Stimulated activated effector memory CD8-positive, alpha-beta T cell treated with anti-CD3 and anti-CD28 coated beads, Interleukin-12 subunit alpha, Interleukin-12 subunit beta, amount 100 ng/mL, for 72 hours (primary cell): ENCODE data around the gene TECTB.
A peak's percentile ranks its signal among the peaks of the same experiment; 100 is the strongest.

Experiments
- ATAC-seq: fragments of 150-1000 bp; cut with Tn5 transposase; 2 replicates; pipeline ENCODE4 v1.10.0; 2021
- DNase-seq, 2 donors: peaks; one replicate each; pipeline ENCODE4 v3.0.0; 2021 to 2022; ENCODE audit warnings: low spot score in 2 of 2
- H3K27ac Mint-ChIP-seq: one replicate; pipeline ENCODE4 v1.8.0; 2022; ENCODE audit warnings: mild to moderate bottlenecking, mixed read lengths
- H3K36me3 Mint-ChIP-seq: one replicate; pipeline ENCODE4 v1.8.0; 2022; ENCODE audit warnings: mild to moderate bottlenecking, mixed read lengths
- H3K4me1 Mint-ChIP-seq: one replicate; pipeline ENCODE4 v1.8.0; 2022; ENCODE audit warnings: mixed read lengths
- H3K4me3 Mint-ChIP-seq: one replicate; pipeline ENCODE4 v1.8.0; 2022; ENCODE audit warnings: mild to moderate bottlenecking, mixed read lengths
- H3K9me3 Mint-ChIP-seq: one replicate; pipeline ENCODE4 v1.8.0; 2022; ENCODE audit warnings: mixed read lengths

The TECTB gene

DNA sequence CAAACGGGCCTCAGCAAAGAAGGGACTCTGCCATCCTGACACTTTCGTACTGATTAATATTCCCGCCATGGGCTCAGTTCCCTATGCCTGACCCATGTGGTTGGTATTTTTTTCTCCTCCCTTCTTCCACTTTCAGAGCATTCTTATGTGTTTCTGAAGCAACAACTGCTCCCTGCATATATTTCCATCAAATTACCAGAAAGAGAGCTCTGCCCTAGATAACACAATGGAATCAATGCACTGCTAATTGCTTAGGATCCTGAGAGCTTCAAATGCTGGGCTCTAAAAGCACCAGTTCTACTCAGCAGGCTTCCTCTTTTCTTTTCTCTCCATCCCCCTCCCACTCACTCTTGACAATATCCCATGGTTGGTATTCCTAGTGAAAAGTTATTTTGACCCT, 5.3 kb downstream of the TECTB start:
- no peak for DNase-seq
- H3K9me3 Mint-ChIP-seq = no peaks in the 10 kb centered on the region
- H3K27ac Mint-ChIP-seq = no peak overlapping the region
- no peak for ATAC-seq
- no peaks in the 10 kb centered on the region for H3K4me1 Mint-ChIP-seq
- no peak overlapping the region for H3K4me3 Mint-ChIP-seq
- H3K36me3 Mint-ChIP-seq = no peaks in the 10 kb centered on the region

DNA sequence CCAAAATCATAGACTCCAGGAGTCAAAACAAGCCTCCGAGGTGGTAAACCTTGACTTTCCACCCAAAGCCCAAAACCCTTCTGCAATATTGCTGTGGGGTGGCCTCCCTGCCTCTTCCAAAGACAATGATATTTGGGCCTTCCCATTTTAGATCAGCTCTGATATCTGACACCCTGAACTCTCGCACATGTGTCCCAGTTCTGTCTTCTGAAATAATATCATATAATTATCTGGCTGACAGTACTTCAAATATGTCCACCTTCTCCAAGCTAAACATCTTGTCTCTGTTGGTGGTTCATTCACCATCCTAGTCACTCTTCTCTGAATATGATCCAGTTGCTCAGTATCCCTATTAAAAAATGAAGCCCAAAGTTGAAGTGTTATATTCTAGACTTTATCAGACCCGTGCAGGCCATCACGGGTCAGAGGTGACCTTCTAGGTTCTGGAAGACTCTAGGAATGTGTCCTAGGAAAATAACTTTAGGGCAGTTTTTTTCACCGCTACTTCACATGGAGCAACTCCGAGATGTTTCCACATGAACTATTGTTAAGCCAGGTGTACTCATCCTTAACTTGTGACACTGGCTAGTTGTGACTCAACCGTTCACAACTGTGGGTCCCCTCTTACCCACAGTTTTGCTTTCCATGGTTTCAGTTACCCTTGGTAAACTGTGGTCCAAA, 6.3 kb downstream of the TECTB start:
- no peak for DNase-seq
- Mint-ChIP-seq H3K4me1 (no peaks in the 10 kb centered on the region), H3K4me3 (no peak overlapping the region), H3K9me3 (no peaks in the 10 kb centered on the region), H3K27ac (no peak overlapping the region), H3K36me3 (no peaks in the 10 kb centered on the region)
- ATAC-seq = no peak

DNA sequence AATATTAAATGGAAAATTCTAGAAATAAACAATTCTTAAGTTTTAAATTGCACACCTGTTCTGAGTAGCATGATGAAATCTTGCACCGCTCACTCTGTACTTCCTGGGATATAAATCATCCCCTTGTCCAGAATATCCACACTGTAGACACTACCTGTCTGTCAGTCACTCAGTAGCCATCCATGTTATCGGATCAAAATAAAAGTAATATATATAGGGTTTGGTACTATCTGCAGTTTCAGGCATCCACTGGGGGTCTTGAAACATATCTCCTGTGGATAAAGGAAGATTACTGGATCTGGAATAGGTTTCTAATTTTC, 6.8 kb downstream of the TECTB start:
- Mint-ChIP-seq H3K9me3 (no peaks in the 10 kb centered on the region), H3K4me3 (no peak overlapping the region), H3K4me1 (no peaks in the 10 kb centered on the region), H3K36me3 (no peaks in the 10 kb centered on the region), H3K27ac (no peak overlapping the region)
- ATAC-seq (no peak), DNase-seq (no peak)

DNA sequence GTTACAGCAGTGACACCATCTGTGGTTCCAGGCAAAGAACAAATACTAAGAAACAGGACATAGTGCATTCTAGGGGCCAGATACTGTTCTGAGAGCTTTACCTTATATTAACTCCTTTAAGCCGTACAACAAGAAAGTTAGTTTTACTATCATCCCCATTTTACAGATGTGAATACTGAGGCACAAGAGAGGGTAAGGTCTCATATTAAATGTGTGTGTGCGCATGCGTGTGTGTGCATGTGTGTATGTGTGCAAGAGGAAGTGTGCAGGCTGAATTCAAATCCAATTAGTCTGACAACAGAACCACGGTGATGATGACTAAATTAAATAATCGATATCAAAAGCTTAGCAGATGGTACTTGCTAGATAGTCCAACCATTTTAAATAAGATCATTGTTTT, 11.0 kb downstream of the TECTB start:
- Mint-ChIP-seq H3K36me3 (no peaks in the 10 kb centered on the region), H3K9me3 (no peaks in the 10 kb centered on the region), H3K4me1 (no peaks in the 10 kb centered on the region), H3K27ac (no peak overlapping the region), H3K4me3 (no peak overlapping the region)
- no peak for ATAC-seq
- DNase-seq = no peak

DNA sequence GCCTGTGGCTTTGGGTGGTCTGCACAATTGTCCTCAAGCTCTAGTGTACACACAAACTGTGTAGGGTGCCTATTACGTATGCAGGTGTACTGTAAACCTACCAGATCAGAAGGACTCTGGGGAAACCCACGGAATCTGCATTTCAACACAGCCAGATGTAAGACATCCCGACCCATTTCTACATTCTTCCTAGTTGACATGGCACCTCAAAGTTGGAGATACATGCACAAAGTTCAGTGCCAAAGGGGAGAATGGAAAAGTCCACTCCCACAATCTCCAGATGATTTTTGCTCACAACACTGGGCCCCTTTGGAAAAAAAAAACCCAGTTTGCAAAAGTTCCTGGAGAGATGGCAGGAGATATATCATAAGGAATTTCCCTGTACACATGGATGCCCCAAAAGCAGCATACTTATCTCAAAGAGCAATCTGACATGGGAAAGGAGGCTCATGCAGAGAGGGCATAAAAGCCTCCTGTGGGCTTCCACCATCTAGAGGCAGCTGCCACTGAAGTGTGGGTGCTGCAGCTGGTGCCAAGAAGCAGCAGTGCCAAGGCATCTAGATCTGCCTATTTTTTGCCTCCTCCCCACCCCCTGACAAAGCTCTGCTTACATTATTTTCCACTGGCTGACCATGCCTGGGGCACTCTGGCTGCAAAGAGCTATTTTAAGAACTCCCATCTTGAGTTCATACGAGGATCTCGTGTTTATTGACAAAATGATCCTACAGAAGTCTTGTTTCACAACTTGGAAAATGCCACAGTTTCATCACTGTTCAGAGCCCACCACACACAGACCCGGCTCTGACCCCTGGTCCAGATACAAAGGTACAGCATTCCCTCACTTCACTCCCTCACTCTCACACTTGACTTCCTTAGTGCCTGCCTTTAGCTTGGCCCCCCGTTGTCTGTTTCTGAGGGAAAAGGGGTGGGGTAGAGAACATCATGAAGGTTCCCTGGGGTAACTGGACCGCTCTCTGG, 12.9 kb downstream of the TECTB start:
- H3K27ac Mint-ChIP-seq = no peak overlapping the region
- H3K36me3 Mint-ChIP-seq = no peaks in the 10 kb centered on the region
- no peak overlapping the region for H3K4me3 Mint-ChIP-seq
- no peaks in the 10 kb centered on the region for H3K4me1 Mint-ChIP-seq
- ATAC-seq = no peak
- no peaks in the 10 kb centered on the region for H3K9me3 Mint-ChIP-seq
- no peak for DNase-seq

DNA sequence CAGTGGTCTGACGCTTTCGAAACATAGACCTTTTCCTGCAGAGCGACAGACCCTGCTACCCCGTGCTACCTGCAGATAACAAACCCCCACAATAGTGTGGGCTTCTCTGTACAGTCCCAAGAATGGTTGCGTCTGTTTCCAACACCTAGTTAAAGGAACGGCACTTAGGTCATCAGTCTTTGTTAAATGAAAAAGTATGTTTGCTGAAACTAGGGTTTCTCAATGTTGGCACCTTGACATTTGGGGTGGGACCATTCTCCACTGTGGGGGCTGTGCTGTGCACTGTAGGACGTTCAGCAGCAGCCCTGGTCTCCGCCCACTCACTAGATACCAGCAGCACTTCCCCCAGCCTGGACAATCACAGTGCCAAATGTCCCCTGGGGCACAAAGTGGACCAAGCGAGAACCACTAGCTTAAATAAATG, 13.7 kb downstream of the TECTB start:
- no peak overlapping the region for H3K4me3 Mint-ChIP-seq
- no peaks in the 10 kb centered on the region for H3K4me1 Mint-ChIP-seq
- H3K36me3 Mint-ChIP-seq = no peaks in the 10 kb centered on the region
- no peak for DNase-seq
- H3K27ac Mint-ChIP-seq = no peak overlapping the region
- H3K9me3 Mint-ChIP-seq = no peaks in the 10 kb centered on the region
- no peak for ATAC-seq

DNA sequence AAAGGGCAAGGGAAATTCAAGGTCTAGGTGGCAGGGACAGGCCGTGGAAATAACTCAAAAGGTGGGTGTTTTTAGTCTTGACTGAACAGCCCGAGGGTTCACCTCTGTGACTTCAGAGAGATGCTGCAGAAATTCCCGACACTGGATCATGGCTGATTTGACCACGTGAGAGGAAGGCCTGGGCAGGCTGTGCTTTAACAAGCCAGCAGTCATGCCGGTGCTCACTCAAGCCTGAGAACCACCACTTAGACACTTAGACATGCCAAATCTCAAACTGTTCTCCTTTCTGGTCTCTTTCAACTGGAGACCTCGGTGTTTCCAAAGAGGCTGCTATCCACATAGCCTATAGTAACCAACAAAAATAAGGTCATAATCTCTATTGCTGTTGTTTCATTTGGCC, 15.4 kb downstream of the TECTB start:
- no peaks in the 10 kb centered on the region for H3K9me3 Mint-ChIP-seq
- DNase-seq = no peak
- no peak for ATAC-seq
- H3K27ac Mint-ChIP-seq = no peak overlapping the region
- H3K4me1 Mint-ChIP-seq = no peaks in the 10 kb centered on the region
- H3K4me3 Mint-ChIP-seq = no peak overlapping the region
- no peaks in the 10 kb centered on the region for H3K36me3 Mint-ChIP-seq

DNA sequence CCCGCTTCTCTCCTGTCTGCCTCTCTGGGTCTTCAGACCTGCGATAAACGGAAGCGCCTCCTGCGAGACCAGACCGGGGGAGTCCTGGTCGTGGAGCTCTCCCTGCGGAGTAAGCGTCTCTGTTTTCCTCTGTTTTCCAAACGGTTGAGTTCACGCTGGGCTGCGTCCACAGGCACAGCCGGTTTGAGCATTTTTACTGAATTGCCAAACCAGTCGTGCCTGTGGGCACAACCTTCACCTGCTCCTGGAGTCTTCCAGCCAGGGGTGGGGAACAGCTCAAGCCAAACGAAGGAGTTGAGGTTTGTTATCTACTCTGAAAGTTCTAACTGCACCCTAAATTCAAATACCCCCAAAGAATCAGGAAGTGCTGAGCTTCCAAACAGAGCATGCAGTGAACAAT, 16.3 kb downstream of the TECTB start:
- DNase-seq (no peak), ATAC-seq (no peak)
- Mint-ChIP-seq H3K36me3 (no peaks in the 10 kb centered on the region), H3K4me3 (no peak overlapping the region), H3K9me3 (no peaks in the 10 kb centered on the region), H3K4me1 (no peaks in the 10 kb centered on the region), H3K27ac (no peak overlapping the region)

DNA sequence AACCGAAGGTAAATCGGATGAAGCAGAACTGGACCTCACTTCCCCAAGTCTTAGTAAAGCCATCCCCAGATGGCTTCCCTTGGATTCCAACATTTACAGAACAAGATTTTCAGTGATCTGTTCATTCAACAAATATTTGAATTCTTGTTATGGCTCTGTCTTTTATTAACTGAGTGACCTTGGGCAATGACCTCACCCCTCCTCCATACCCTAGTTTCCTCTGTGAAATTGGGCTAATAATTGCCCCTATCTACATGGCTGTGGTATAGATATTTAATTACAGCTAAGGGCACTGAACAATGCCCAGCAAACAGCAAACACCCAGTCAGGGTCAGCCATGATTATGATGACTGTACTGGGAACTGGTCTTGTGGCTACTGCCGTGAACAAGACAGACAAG, 19.1 kb downstream of the TECTB start:
- Mint-ChIP-seq H3K4me1 (no peaks in the 10 kb centered on the region), H3K36me3 (no peaks in the 10 kb centered on the region), H3K27ac (no peak overlapping the region), H3K4me3 (no peak overlapping the region), H3K9me3 (no peaks in the 10 kb centered on the region)
- no peak for DNase-seq
- no peak for ATAC-seq

DNA sequence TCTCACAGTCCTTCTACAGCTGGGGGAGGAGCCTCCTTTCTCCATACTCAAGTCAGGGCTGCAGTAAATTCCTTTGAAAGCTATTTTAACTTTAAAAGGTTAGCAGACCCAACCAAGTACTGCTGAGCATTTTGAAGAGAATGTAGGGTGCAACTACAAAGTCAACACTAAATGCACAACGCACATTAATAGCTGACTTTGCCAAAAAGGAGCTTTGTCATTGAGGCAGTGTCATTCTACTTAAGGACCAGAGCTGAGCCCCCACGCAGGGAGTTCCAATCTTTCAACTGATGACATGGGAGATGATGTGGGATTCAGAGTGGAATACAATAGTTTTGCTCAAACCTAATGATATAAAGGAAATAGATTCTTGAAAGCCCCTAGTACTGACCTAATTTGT, 20.3 kb downstream of the TECTB start:
- Mint-ChIP-seq H3K4me1 (no peaks in the 10 kb centered on the region), H3K4me3 (no peak overlapping the region), H3K9me3 (no peaks in the 10 kb centered on the region), H3K27ac (no peak overlapping the region), H3K36me3 (no peaks in the 10 kb centered on the region)
- ATAC-seq = no peak
- DNase-seq = no peak

DNA sequence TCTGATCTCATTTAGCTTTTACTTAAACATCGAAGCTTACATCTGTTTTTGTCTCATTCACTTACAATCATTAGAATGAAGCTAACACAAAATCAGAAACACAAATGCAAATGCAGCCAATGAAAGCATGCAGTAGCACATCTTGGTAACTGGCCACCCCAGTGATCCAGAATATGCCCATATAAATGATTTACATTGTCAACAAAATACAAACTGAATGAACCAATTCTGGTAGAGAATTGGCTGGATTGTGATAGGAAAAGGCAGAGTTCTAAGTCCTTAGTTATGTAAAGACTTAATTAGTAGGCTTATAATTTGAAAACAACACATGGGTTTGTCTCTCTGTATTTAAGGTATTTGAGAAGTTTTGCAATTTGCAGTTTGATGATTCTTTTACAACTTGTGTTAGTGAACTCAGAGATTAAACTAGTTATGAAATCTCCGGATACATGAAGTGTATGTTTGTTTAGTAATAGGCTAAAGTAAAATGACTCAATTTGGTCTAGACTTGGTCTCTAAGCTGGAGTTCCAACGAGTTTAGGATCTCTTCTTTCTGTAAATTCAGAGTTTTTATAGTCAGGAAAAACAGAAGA, 21.2 kb downstream of the TECTB start:
- no peak overlapping the region for H3K27ac Mint-ChIP-seq
- H3K36me3 Mint-ChIP-seq = no peaks in the 10 kb centered on the region
- H3K9me3 Mint-ChIP-seq = no peaks in the 10 kb centered on the region
- no peaks in the 10 kb centered on the region for H3K4me1 Mint-ChIP-seq
- no peak for ATAC-seq
- DNase-seq = no peak
- H3K4me3 Mint-ChIP-seq = no peak overlapping the region

DNA sequence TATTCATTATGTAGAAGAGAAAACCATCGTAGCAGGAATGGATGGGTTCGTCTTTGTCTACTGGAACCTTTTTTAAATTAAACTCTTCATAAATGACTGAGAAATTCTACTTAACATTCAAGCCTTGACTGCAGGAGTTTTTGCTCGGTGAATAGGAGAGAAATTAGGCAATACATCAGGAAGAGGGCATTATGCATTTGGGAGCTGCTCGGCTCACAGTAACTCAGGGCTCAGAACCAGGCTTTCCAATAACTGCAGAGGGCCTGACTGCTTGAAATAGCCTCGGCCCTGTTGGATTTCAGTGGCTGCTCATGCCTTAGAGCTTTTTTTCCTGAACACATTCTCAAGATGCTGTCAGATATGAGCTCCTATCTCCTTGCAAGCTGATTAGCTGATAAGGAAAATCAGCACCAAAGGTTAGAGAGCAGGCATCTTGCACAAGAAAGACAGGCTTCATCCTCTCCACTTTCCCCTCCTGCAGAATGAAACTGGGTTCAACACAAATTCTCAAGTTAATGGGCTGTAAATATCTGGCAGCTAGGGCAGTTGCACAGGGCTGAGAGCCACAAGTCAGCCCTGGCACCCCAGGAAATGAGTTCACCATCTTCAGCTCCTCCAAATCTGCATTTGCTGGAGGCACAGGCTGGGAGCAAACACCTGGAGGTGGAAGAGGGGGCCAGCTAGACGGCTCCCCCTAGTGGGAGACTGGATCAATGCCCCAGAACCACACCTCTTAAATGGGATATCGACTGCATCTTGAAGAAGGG, 24.3 kb downstream of the TECTB start:
- Mint-ChIP-seq H3K4me3 (no peak overlapping the region), H3K36me3 (no peaks in the 10 kb centered on the region), H3K4me1 (no peaks in the 10 kb centered on the region), H3K9me3 (no peaks in the 10 kb centered on the region), H3K27ac (no peak overlapping the region)
- DNase-seq (peak; percentile 7 to 56), ATAC-seq (peak; percentile 66)

DNA sequence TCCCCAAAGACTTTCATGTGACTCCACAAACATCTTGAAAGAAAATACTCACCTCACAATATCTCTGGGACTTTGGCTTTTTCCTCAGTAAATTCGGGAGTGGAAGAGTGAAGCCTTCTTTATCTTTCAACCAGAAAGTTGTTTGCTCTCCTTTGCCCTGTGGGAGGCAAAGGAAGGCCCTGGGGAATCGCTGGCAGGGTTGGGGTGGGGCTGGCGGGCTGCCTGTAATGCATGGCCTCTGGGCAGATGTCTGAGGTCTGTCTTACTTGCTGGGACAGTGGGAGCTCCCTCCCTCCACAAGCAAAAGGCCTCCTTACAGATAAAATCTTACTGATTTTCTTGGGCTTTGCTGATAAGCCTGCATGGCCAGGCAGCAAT, 24.9 kb downstream of the TECTB start:
- H3K4me1 Mint-ChIP-seq = no peaks in the 10 kb centered on the region
- no peak overlapping the region for H3K27ac Mint-ChIP-seq
- no peak for DNase-seq
- no peaks in the 10 kb centered on the region for H3K9me3 Mint-ChIP-seq
- no peak overlapping the region for H3K4me3 Mint-ChIP-seq
- no peak for ATAC-seq
- H3K36me3 Mint-ChIP-seq = no peaks in the 10 kb centered on the region

DNA sequence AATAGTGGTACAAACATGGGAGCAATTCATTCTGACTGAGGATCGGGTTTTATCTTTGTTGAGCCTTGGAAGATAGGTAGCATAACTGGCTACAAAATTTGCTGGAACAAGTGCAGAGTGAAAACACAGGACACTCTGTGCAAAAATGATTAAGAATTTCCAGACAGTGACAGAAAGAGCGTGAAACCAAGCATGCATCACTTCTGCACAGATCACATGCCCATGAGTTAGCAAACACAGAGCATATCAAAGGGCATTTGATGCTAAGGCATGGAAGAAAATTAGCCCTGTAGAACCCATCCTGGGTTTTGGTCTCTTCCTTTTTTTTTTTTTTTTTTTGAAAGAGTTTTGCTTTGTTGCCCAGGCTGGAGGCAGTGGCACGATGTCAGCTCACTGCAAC, 28.3 kb downstream of the TECTB start:
- no peaks in the 10 kb centered on the region for H3K9me3 Mint-ChIP-seq
- H3K4me1 Mint-ChIP-seq = no peaks in the 10 kb centered on the region
- ATAC-seq (peak; percentile 44), DNase-seq (no peak)
- H3K27ac Mint-ChIP-seq = no peak overlapping the region
- no peak overlapping the region for H3K4me3 Mint-ChIP-seq
- H3K36me3 Mint-ChIP-seq = no peaks in the 10 kb centered on the region

DNA sequence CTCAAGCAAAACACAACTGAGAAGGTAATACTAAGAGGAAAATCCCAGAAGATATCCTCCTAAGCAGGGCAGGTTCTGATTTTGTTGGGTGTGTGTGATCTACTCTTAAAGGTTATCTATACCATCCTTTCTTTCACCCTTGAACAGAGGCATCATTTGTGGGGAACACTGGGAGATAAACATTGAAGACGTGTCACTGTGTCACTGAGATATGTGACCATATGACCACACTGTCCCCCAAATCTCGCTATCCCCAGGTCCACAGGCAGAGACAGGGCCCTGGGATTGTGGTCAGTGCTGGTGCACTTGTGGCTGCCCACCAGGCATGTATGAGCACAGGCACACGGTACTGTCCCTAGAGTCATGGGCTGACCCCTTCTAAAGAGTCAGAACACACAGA, 30.0 kb downstream of the TECTB start:
- no peaks in the 10 kb centered on the region for H3K36me3 Mint-ChIP-seq
- H3K27ac Mint-ChIP-seq = no peak overlapping the region
- H3K4me1 Mint-ChIP-seq = no peaks in the 10 kb centered on the region
- ATAC-seq (no peak), DNase-seq (no peak)
- no peak overlapping the region for H3K4me3 Mint-ChIP-seq
- H3K9me3 Mint-ChIP-seq = no peaks in the 10 kb centered on the region
